Vagina (tissue), 2 donors: ENCODE data around the gene WWP2. TPM values are rescaled to one million over a fixed set of nuclear protein-coding genes. Genes with fewer than 3 reads are reported as not detected.
"Not testable (repeated sequence)": the region's sequence is repeated elsewhere in the genome, so short reads cannot be mapped to it uniquely, and the experiment has no call there.

Source experiments
- DNase-seq, 2 donors: peaks; one replicate each; pipeline ENCODE4 v3.0.0-alpha.2; 2017; ENCODE audit errors: extremely low spot score in 2 of 2
- H3K27ac ChIP-seq: fragments of 200-600 bp; sonication (generic); one replicate; pipeline ENCODE4 v1.5.1; 2019
- H3K27me3 ChIP-seq: fragments of 200-600 bp; sonication (generic); one replicate; pipeline ENCODE4 v1.5.1; 2019
- H3K36me3 ChIP-seq, 2 donors: fragments of 200-600 bp; sonication (generic); one replicate each; pipeline ENCODE4 v1.5.1; 2017 to 2019
- H3K4me1 ChIP-seq: fragments of 200-600 bp; sonication (generic); one replicate; pipeline ENCODE4 v1.5.1; 2019
- H3K4me3 ChIP-seq, 2 donors: fragments of 200-600 bp; sonication (generic); 1 replicate in 1 of 2; 2 replicates in 1 of 2; pipeline ENCODE4 v1.5.1; 2016 to 2019
- H3K9me3 ChIP-seq: fragments of 200-600 bp; sonication (generic); one replicate; pipeline ENCODE4 v1.5.1; 2019
- POLR2A ChIP-seq, 2 donors: fragments of 450-650 bp; IDR thresholded peaks; one replicate each; pipeline ENCODE4 v1.6.1; 2017; ENCODE audit warnings: antibody characterized with exemption in 2 of 2, mild to moderate bottlenecking in 2 of 2, moderate library complexity in 2 of 2
- POLR2AphosphoS5 ChIP-seq, 2 donors: sonication (generic); formaldehyde crosslinking; IDR thresholded peaks; one replicate each; pipeline ENCODE4 v1.9.0; 2017; ENCODE audit warnings: antibody characterized with exemption in 2 of 2, mild to moderate bottlenecking in 2 of 2, low read depth in 1 of 2; ENCODE audit not compliant: insufficient read depth in 1 of 2
- intact Hi-C: fragments of 100-400 bp; cut with DNase I; formaldehyde crosslinking; loops from one replicate; pipeline ENCODE4 v1.15.1; 2023
- total RNA-seq: library from RNA; depleted of rRNA; stranded (reverse); fragments of >200 nt; gene quantifications from one replicate; pipeline ENCODE4 v1.2.3, GENCODE V29; 2016
- TF ChIP-seq, protein P1 (sequence below), 3 experiments: fragments of 450-650 bp in 2 of 3; fragments of 200-600 bp in 1 of 3; sonication (generic) in 1 of 3; IDR thresholded peaks; one replicate each; pipeline ENCODE4 v1.5.1; 2017 to 2019; ENCODE audit warnings: antibody characterized with exemption in 3 of 3, mild to moderate bottlenecking in 2 of 3, moderate library complexity in 2 of 3

WWP2 gene
- total RNA-seq, 1 donor from 2014 or later: 26.0 TPM

DNA sequence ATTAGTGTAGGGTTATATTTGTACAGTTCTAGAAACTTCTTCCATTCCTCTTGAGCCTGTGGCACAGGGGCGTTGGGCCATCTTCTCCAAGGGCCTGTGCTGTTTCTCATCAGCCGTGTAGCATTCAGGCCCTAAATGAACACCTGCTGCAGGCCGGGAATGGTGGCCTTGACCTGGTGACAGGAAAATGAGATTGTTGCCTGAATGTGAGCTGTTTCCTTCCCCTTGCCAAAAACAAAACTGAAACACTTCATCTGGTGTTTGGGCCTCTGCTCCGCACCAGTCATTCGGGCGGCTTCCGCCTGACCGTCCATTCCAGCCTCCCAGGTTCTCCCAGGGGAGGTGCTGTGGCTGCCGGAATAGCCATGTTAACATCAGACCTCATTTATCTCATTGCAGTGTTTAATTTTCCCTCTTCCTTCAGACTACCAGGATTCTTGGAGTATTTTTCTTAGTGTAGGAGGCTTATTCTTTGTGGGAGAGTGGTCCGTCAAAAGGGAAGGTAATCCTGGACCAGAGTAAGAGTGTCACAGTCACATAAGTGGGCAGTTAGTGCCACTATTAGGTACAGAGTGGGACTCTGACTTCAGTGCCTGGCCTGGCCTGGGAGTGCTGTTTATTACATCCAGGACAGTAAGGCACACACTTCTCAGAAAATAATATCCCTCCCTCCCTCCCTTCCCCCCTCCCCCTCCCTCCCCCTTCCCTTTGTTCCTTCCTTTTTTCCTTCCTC, 61.9 kb downstream of the WWP2 start:
- TF ChIP-seq POLR2AphosphoS5 (IDR thresholded peaks at IDR 0.05; ENCODE audit: insufficient read depth in 1 of 2, low read depth in 1 of 2) (peak in 1 of 2 donors; percentile 34), POLR2A (IDR thresholded peaks at IDR 0.05) (no peak)
- TF ChIP-seq, protein P1, sequence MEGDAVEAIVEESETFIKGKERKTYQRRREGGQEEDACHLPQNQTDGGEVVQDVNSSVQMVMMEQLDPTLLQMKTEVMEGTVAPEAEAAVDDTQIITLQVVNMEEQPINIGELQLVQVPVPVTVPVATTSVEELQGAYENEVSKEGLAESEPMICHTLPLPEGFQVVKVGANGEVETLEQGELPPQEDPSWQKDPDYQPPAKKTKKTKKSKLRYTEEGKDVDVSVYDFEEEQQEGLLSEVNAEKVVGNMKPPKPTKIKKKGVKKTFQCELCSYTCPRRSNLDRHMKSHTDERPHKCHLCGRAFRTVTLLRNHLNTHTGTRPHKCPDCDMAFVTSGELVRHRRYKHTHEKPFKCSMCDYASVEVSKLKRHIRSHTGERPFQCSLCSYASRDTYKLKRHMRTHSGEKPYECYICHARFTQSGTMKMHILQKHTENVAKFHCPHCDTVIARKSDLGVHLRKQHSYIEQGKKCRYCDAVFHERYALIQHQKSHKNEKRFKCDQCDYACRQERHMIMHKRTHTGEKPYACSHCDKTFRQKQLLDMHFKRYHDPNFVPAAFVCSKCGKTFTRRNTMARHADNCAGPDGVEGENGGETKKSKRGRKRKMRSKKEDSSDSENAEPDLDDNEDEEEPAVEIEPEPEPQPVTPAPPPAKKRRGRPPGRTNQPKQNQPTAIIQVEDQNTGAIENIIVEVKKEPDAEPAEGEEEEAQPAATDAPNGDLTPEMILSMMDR (IDR thresholded peaks at IDR 0.05): no peak
- H3K36me3 ChIP-seq: no peaks in the 10 kb centered on the region
- DNase-seq: no peak
- no peak overlapping the region for H3K4me3 ChIP-seq
- no peaks in the 10 kb centered on the region for H3K27me3 ChIP-seq
- H3K4me1 ChIP-seq: no peaks in the 10 kb centered on the region
- H3K9me3 ChIP-seq: no peaks in the 10 kb centered on the region
- intact Hi-C loops: no loop called here
- no peak overlapping the region for H3K27ac ChIP-seq

DNA sequence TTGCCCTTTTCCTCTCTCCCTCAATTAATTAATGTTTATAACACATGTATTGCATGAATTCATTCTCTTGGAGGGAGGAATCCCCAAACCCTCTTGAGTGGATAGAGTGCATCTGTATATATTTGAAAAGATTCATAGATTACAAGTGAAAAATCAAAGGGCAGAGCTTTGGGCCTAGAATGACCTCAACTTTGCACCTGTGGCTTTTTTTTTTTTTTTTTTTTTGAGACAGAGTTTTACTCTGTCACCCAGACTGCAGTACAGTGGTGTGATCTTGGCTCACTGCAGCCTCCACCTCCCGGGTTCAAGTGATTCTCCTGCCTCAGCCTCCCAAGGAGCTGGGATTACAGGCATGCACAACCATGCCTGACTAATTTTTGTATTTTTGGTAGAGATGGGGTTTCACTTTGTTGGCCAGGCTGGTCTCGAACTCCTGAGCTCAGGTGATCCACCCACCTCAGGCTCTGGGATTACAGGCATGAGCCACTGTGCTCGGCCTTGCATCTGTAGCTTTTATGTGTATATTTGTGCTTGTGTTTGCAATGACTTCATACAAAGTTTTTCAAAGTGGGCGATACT, 62.5 kb downstream of the WWP2 start:
- H3K4me1 ChIP-seq, DNase-seq, H3K4me3 ChIP-seq, H3K27me3 ChIP-seq, H3K9me3 ChIP-seq, H3K27ac ChIP-seq, H3K36me3 ChIP-seq, intact Hi-C loops: not testable (repeated sequence)

DNA sequence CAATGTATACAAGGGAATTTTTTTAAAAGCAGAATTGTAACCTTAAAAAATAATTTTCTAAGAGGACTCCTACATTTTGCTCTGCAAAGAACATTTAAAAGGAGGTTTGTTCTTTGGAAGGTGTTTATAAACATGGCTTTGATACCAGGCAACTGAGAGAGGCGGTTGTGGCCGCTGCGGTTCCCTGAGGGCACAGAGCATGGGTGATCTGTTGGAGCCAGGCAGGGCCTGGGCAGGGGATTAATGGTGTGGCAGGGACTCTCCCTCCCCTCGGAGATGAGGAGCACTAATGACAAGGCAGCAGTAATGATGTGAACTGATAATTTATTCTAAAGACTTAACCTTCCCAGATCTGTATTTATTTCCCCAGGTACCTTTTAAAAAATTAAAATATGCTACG, 65.4 kb downstream of the WWP2 start:
- H3K4me1 ChIP-seq: peaks cover 19% of the 10 kb centered on the region
- TF ChIP-seq POLR2A (IDR thresholded peaks at IDR 0.05) (no peak), POLR2AphosphoS5 (IDR thresholded peaks at IDR 0.05; ENCODE audit: insufficient read depth in 1 of 2, low read depth in 1 of 2) (no peak)
- TF ChIP-seq, protein P1 (IDR thresholded peaks at IDR 0.05): no peak
- no peaks in the 10 kb centered on the region for H3K9me3 ChIP-seq
- H3K27ac ChIP-seq: no peak overlapping the region
- DNase-seq: no peak
- intact Hi-C loops: no loop called here
- H3K4me3 ChIP-seq: no peak overlapping the region
- H3K27me3 ChIP-seq: no peaks in the 10 kb centered on the region
- H3K36me3 ChIP-seq: no peaks in the 10 kb centered on the region

DNA sequence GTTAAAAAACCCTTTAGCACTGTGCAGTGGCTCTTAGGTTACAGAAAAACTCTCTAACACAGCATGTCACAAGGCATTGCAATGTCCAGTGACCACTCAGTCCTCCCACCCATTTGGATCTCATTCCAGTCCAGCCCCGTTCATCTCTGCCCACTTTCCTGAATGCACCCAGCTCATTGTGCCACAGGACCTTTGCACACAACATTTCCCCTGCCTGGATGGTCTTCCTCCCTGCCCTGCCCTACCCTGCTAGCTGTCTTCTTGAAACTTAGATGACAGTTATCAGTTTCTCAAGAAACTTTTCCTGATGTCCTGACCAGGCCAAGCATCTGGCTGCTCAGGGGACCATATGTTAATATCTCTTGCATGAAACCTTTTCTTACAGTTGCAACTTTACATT, 67.2 kb downstream of the WWP2 start:
- peaks cover 19% of the 10 kb centered on the region for H3K4me1 ChIP-seq
- H3K27me3 ChIP-seq: no peaks in the 10 kb centered on the region
- TF ChIP-seq, protein P1 (IDR thresholded peaks at IDR 0.05): no peak
- TF ChIP-seq POLR2AphosphoS5 (IDR thresholded peaks at IDR 0.05; ENCODE audit: insufficient read depth in 1 of 2, low read depth in 1 of 2) (no peak), POLR2A (IDR thresholded peaks at IDR 0.05) (no peak)
- H3K4me3 ChIP-seq: no peak overlapping the region
- H3K9me3 ChIP-seq: no peaks in the 10 kb centered on the region
- no peak overlapping the region for H3K27ac ChIP-seq
- DNase-seq: no peak
- intact Hi-C loops: no loop called here
- no peaks in the 10 kb centered on the region for H3K36me3 ChIP-seq

DNA sequence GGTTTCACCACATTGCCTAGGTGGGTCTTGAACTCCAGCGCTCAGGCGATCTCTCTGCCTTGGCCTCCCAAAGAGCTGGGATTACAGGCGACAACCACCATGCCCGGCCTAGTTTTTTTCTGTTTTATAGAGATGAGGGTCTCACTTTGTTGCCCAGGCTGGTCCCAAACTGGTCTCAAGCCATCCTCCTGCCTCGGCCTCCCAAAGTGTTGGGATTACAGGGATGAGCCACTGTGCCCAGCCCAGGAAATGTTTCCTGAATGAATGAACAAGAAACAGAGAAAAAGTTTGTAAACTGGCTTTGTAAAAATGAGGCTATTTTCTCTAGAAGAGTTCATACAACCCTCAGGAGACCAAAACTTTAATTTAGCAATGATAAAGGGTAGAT, 68.0 kb downstream of the WWP2 start:
- Histone ChIP-seq H3K4me1 (peaks cover 19% of the 10 kb centered on the region), H3K27ac (peak overlapping the region; percentile 59)
- intact Hi-C loops: no loop called here

More for the DNA sequence above, 68.0 kb downstream of the WWP2 start:
- DNase-seq: no peak
- Histone ChIP-seq H3K27me3 (no peaks in the 10 kb centered on the region), H3K36me3 (no peaks in the 10 kb centered on the region), H3K4me3 (no peak overlapping the region), H3K9me3 (no peaks in the 10 kb centered on the region)
- TF ChIP-seq, protein P1 (IDR thresholded peaks at IDR 0.05): no peak
- no peak for TF ChIP-seq POLR2A (IDR thresholded peaks at IDR 0.05)
